C4-2B (cell line): ENCODE results near the gene RDH13.
"Not testable (repeated sequence)": the region's sequence is repeated elsewhere in the genome, so short reads cannot be mapped to it uniquely, and the experiment has no call there.

Experiments
- H3K27ac ChIP-seq: fragments of 450-650 bp; 2 replicates; pipeline ENCODE4 v1.5.1; 2017
- ZFX ChIP-seq: fragments of 450-650 bp; IDR thresholded peaks from 2 replicates; pipeline ENCODE4 v1.6.1; 2017
- TF ChIP-seq, protein P1 (sequence below): fragments of 450-650 bp; conservative IDR thresholded peaks from 2 replicates; pipeline ENCODE4 v1.5.1; 2017; ENCODE audit warnings: mild to moderate bottlenecking

The RDH13 gene

DNA sequence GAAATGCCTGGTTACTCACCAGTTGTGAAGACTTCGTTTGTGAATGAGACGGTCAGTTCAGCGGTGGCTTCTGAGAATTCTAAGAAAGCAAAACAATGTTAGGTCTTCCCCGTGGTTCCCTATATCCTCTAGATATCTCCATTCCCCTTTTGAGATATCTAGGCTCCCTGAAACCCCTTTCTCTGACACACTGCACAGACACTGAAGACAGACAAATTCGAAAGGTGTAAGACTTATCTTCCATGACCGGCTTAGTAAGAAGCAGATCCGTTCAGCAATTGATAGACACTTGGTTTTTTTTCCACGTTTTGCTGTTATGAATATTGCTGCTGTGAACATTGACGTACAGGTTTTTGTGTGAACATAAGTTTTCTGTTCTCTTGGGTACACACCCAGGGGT lies 44.3 kb downstream of the RDH13 start:
- TF ChIP-seq ZFX, result no peak
- TF ChIP-seq, protein P1, sequence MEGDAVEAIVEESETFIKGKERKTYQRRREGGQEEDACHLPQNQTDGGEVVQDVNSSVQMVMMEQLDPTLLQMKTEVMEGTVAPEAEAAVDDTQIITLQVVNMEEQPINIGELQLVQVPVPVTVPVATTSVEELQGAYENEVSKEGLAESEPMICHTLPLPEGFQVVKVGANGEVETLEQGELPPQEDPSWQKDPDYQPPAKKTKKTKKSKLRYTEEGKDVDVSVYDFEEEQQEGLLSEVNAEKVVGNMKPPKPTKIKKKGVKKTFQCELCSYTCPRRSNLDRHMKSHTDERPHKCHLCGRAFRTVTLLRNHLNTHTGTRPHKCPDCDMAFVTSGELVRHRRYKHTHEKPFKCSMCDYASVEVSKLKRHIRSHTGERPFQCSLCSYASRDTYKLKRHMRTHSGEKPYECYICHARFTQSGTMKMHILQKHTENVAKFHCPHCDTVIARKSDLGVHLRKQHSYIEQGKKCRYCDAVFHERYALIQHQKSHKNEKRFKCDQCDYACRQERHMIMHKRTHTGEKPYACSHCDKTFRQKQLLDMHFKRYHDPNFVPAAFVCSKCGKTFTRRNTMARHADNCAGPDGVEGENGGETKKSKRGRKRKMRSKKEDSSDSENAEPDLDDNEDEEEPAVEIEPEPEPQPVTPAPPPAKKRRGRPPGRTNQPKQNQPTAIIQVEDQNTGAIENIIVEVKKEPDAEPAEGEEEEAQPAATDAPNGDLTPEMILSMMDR, result no peak
- H3K27ac ChIP-seq, result no peak overlapping the region

DNA sequence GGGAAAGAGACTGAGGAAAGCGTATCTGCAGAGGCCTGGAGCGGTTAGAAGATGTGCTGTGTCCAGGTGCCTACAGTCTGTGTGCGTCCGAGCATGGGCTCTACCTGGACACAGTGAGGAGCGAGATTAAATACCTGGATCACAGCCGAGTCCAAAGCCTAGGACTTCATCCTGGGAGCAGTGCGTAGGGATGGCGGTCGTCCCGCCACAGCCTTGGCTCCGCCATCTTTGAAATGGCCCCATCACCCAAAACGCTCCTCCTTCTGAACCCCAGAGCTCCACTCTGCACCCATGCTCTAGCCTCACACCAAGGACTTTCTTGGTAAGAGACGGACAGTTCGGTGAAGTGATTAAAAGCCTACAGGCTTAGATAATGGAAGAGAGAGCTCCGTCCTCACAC lies 44.7 kb downstream of the RDH13 start:
- no peak overlapping the region for H3K27ac ChIP-seq
- TF ChIP-seq, protein P1, result no peak
- no peak for TF ChIP-seq ZFX

DNA sequence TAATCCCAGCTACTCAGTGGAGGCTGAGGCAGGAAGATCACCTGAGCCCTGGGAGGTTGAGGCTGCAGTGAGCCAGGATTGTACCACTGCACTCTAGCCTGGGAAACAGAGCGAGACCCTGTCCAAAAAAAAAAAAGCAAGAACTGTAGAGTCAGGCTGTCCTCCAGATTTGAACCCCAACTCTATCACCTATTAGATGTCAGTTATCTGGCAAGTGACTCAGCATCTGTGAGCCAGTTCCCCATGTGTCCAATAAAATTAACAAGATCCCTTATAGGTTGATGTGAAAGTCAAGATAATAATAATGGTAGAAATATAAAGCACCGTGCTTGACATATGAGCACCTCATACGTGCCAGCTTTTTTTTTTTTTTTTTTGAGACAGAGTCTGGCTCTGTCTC lies 46.9 kb downstream of the RDH13 start:
- H3K27ac ChIP-seq, result no peak overlapping the region
- no peak for TF ChIP-seq ZFX

DNA sequence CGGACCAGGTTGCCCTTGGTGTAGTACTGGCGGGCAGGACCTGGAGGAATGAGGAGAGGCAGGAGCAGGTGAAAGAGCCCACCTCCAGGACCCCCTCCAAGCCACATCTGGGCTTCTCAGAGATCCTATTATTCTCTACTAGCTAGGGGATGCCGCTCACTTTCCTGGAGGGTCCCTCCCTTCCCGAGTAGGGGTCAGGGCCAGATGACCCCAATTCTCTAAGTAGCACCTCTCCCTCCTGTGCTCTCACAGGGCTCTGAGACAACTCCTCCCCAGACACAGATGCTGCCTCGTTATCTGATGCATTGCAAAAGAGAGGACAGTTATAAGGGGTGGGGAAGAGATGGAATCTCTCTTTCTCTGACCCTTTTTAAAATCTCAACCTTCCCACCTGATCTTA lies 47.8 kb downstream of the RDH13 start:
- no peak for TF ChIP-seq ZFX
- TF ChIP-seq, protein P1, result no peak
- no peak overlapping the region for H3K27ac ChIP-seq

DNA sequence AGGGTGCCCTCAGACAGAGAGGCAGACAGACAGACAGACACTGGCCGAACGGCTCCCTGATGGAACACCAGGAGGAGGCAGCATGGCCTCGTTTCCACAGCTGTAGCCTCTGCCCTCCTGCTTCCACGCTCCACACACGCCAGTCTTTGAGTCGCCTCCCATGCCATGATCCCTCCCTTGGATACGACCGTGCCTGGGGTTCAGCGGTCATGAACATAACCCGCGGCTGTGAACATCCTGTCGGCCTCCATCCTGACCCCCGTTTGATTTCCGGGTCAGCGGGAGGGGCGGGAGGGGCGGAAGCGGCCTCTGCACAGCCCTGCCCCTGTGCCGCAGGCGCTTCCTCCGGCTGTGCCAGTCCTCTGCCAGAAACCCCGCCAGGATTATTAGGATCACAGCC lies 48.2 kb downstream of the RDH13 start:
- TF ChIP-seq ZFX, result no peak
- TF ChIP-seq, protein P1, result no peak
- no peak overlapping the region for H3K27ac ChIP-seq

DNA sequence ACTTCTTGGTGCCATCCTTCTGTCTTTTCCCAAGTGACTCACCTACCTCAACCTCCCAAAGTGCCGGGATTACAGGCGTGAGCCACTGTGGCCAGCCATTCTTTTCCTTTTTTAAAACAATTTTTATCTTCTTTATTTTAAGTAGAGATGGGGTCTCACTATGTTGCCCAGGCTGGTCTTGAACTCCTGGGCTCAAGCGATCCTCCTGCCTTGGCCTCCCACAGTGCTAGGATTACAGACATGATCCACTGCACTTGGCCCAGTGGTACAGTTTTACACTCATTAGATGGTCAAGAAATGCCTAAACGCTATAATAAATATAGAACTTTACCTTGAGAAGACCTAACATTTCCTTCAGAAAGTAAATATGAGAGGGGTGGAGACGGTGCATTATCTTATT lies 49.4 kb downstream of the RDH13 start:
- H3K27ac ChIP-seq, result no peak overlapping the region
- TF ChIP-seq, protein P1, result no peak

DNA sequence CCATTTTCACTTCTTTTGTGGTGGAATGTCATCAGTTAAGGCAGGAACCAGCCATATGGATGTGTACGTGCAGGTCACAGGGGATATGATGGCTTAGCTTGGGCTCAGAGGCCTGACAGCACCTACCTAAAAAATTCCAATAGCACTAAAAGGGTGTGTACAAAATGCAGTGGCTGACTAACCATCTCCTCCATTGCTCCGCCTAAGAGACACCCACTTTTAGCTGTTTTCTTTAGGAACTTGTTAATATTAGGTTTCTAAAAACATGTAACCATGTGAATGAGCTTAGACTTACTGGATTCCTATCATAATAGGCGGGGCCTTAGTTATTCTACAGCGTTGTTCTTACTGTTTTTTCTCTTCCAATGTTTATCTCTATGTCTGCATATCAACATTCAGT lies 50.6 kb downstream of the RDH13 start:
- H3K27ac ChIP-seq, result no peak overlapping the region
- no peak for TF ChIP-seq ZFX
- TF ChIP-seq, protein P1, result no peak

DNA sequence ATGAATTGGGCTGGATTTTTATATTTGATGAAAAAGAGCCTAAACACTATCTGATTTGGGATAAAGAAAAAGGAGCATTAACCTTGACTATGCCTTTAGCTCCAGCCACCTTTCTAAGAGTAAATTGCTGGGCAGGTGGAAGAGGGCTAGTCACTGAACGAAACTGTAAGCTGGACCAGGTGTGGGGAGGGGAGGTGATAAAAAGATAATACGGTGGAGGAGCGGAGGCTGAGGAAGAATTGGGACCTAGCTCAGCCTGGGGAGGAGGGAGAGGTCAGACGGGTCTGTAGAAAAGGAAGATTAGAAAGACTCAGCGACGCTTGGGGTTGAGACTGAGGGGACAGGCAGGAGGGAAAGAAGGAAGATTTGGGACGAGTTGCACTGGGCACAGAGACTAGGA lies 52.4 kb downstream of the RDH13 start:
- not testable (repeated sequence) for H3K27ac ChIP-seq

DNA sequence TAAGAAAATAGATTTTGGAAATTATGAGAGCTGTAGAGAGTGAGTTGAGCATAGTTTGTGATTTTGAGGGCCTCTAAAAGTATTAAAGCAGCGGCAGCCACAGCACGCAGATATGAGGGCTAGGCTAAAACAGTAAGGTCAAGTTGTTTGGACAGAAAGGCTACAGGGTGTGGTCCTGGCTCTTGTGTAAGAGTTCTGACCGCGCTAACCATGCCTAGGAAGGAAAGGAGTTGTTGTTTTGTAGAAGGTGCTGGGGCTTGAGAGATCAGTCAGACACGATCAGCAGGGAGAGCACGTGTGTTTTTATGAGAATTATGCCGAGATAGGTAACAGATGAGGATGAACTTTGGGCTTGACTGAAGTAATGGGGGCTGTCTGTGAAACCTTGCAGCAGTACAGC lies 54.2 kb downstream of the RDH13 start:
- not testable (repeated sequence) for H3K27ac ChIP-seq

DNA sequence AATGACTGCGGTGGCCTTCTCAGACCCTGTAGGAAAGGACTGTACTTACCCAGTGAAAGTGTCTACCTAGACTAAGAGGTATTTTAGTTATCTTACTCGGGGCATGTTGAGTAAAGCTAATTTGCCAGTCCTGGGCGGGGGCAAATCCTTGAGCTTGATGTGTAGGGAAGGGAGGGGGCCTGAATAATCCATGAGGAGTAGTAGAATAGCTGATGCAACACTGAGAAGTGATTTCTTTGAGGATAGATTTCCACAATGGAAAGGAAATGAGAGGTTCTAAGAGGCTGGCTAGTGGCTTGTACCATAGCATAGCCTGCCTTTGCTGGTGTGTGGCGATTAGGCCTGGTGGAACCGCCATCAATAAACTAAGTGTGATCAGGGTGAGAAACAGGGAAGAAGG lies 54.8 kb downstream of the RDH13 start:
- H3K27ac ChIP-seq, result not testable (repeated sequence)

DNA sequence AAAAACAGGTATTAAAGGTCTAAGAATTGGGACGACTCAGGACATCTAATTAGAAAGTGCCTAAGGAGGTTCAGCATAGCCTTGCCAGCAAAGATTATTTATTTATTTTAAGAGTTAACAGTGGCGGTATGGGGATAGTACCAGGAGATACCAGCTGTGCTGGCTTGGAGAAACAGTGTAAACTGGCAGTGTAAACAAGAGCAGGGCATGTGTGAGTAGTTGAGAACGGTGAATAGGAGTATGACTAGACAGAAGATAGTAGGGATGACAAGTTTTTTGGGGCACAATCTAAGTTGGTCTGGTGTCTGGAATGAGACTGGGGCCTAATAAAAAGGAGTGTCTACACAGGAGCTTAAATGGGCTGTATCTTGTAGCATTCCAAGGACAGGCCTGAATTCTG lies 55.4 kb downstream of the RDH13 start:
- not testable (repeated sequence) for H3K27ac ChIP-seq

DNA sequence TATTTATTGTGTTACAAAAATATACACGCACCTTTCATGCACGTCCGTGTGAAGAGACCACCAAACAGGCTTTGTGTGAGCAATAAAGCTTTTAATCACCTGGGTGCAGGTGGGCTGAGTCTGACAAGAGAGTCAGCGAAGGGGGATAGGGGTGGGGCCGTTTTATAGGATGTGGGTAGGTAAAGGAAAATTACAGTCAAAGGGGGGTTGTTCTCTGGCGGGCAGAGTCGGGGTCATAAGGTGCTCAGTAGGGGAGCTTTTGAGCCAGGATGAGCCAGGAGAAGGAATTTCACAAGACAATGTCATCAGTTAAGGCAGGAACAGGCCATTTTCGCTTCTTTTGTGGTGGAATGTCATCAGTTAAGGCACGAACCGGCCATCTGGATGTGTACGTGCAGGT lies 56.2 kb downstream of the RDH13 start:
- not testable (repeated sequence) for H3K27ac ChIP-seq
